ENCODE results near the gene ACRV1.
A peak's percentile ranks its signal among the peaks of the same experiment; 100 is the strongest.
"Not testable (repeated sequence)": the region's sequence is repeated elsewhere in the genome, so short reads cannot be mapped to it uniquely, and the experiment has no call there.

The ACRV1 gene

GRCh38 chr11:125680747-125681146 lies at the start of gene ACRV1:
ACRV1 (minus strand) TSS chr11:125680847; CDS start chr11:125680780, 67 bp downstream.
- DNase-seq = no peak

- no peak for DNase-seq
Measured at GRCh38 chr11:125728969-125729368, 48.3 kb upstream of the ACRV1 start.

GRCh38 chr11:125724125-125724524 lies 43.5 kb upstream of the ACRV1 start:
- DNase-seq = peak; percentile 8

- peak; percentile 78 for DNase-seq
Measured at GRCh38 chr11:125720781-125721180, 40.1 kb upstream of the ACRV1 start.

DNA sequence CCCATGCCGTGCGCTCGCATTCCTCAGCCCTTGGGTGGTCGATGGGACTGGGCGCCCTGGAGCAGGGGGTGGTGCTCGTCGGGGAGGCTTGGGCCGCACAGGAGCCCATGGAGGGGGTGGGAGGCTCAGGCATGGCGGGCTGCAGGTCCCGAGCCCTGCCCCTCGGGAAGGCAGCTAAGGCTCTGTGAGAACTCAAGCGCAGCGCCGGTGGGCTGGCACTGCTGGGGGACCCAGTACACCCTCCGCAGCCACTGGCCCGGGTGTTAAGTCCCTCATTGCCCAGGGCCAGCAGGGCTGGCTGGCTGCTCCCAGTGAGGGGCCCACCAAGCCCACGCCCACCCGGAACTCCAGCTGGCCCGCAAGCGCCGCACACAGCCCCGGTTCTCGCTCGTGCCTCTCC lies 24.0 kb upstream of the ACRV1 start:
- DNase-seq = not testable (repeated sequence)

GRCh38 chr11:125701858-125702621 lies 21.4 kb upstream of the ACRV1 start:
- no peak for DNase-seq

- DNase-seq = no peak
Measured at GRCh38 chr11:125701018-125701610, 20.5 kb upstream of the ACRV1 start.

DNA sequence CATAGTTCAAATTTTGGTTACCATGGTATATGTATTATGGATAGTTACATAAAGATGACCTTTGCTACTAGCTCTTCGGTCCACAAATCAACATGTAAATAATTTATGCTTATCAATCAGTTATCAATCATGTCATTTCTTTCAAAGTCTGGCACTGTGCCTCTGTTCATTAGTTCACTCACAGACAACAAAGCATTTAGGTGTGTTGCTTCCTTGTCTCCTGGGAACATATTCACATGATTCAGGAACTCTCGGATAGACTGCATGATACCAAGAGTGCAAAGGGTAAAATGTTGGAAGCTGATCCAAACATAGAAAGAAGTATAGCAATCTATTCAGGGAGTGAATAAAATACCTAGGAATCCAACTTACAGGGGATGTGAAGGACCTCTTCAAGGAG lies 14.3 kb upstream of the ACRV1 start:
- DNase-seq = no peak

GRCh38 chr11:125692887-125693286 lies 12.2 kb upstream of the ACRV1 start:
- no peak for DNase-seq

GRCh38 chr11:125690006-125690405 lies 9.4 kb upstream of the ACRV1 start:
- DNase-seq = no peak

- DNase-seq = no peak
Measured at GRCh38 chr11:125689274-125689859, 8.7 kb upstream of the ACRV1 start.

GRCh38 chr11:125688632-125689031 lies 8.0 kb upstream of the ACRV1 start:
- no peak for DNase-seq

- no peak for DNase-seq
Measured at GRCh38 chr11:125688066-125688465, 7.4 kb upstream of the ACRV1 start.

DNA sequence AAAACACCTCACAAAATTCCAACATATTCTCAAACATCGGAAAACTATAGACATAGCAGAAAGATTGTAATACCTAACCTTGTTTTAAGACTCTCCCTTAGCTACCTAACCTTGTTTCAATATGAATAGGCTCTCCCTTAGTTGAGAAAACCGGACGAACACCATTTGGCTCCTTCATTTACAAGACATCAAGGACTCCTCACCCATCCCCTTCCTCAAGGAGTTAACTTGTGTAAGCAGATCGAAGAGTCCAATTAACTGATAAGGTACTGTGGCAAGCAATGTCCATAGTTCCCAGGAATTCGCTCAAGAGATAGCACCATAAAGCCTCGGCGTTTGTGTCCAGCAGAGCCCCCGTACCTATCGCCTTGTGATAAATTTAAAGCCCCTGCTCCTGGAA lies 4.6 kb upstream of the ACRV1 start:
- no peak for DNase-seq

GRCh38 chr11:125679837-125680236 lies 810 bp downstream of the ACRV1 start:
- DNase-seq = no peak

GRCh38 chr11:125679397-125679796 lies 1.2 kb downstream of the ACRV1 start:
- DNase-seq = peak; percentile 27

GRCh38 chr11:125675196-125675595 lies 5.5 kb downstream of the ACRV1 start:
- peak; percentile 43 for DNase-seq

DNA sequence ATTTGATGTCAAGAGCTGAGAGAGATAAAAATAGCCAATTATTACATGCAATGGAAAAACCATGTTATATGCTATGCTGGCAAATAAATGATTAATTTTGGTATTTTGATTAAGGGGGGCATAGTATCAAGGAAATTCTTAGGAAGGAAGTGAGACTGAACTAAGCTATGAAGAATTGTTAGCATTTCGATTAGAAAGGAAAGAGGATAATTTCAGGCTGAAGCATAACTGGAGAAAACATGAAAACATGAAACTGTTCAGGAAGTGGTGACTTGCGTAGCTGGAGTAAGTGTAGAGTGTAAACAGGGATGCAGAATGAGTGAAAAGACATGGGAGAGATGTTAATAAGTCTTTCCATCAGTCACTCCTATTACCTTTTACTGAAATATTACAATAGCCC lies 6.4 kb downstream of the ACRV1 start:
- no peak for DNase-seq

GRCh38 chr11:125671561-125671960 lies 9.1 kb downstream of the ACRV1 start:
- DNase-seq = no peak

GRCh38 chr11:125670172-125670571 lies 10.5 kb downstream of the ACRV1 start:
- no peak for DNase-seq

DNA sequence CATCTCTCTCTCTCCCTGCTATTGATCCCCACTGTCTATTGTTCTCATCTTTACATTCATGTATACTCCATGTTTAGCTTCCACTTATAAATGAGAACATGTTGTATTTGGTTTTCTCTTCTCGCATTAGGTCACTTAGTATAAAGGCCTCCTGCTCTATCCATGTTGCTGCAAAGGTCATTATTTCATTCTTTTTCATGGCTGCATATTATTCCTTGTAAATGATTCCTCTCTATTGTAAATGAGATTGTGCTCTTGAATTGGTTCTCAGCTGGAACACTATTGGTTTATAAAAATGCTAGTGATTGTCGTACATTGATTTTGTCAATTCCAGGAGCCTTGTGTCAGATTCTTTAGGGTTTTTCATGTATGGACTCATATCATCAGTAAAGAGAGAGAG lies 13.5 kb downstream of the ACRV1 start:
- no peak for DNase-seq

- DNase-seq = no peak
Measured at GRCh38 chr11:125663910-125664309, 16.7 kb downstream of the ACRV1 start.

DNA sequence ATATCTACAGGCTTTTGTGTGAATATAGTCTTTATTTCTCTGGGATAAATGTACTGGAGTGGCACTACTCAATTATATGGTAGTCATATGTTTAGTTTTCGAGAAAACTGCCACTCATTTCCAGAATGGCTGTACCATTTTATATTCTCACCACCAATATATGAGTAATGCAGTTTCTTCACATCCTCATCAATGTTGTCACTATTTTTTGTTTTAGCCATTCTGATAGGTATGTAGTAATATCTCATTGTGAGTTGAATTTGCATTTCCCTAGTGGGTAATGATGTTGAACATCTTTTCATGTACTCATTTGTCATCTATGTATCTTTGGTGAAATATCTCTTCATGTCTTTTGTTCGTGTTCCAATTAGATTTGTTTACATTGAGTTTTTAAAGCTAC lies 18.0 kb downstream of the ACRV1 start:
- no peak for DNase-seq

- DNase-seq = no peak
Measured at GRCh38 chr11:125649465-125650166, 31.0 kb downstream of the ACRV1 start.
